GM12801 (cell line): ENCODE results near the gene OBSCN.

Source experiments
- CTCF ChIP-seq: IDR thresholded peaks from one replicate; pipeline ENCODE4 v1.5.1; 2011; ENCODE audit warnings: control low read depth; ENCODE audit not compliant: insufficient read length; ENCODE audit errors: extremely low read depth

The OBSCN gene

GRCh38 chr1:228332797-228333738, 125.2 kb downstream of the OBSCN start:
- no peak for TF ChIP-seq CTCF

DNA sequence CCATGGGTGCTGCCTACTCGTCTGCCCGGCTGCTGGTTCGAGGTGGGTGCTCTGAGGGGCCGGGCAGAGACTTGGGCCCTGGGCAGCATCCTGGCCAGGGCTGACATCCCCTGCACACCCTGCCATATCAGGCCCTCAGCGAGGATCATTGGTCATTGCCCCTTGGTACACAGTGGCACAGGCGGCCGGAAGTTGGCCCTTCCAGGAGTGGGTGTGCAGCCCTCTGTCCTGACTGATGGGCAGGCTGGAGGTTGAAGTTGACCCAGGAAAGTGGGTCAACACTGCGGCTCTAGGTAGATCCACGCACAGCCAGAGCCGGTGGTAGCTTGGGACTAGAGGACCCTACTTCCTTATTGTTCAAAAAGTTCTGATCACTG, 125.9 kb downstream of the OBSCN start:
- no peak for TF ChIP-seq CTCF

DNA sequence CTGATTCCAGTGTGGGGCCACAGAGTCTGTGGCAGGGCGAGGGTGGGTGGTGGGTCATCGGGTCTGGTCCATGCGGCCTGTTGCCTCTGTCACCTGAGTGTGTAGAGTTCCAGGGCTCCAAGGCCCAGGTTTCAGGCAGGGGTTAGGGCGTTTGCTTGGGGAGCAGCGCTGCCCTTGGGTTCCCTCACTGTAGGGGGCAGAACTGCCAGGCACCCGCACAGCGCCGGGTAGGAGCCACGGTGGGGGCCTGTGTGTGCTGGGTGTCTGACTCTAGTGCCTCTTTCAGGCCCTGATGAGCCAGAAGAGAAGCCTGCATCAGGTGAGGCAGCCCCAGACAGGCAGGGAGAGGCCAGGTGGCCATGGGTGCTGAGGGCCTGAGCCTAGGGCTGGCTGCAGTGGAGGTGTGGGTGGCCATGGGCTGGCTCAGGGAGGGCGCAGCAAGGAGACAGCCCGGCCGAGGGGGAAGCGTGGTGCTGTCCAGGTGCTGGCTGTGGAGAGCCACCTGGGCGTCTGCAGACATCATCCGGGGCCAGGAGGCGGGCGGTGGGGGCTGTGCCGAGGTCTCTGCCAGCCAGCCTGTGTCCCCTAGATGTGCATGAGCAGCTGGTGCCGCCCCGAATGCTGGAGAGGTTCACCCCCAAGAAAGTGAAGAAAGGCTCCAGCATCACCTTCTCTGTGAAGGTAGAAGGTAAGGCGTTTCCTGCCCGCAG, 126.5 kb downstream of the OBSCN start:
- no peak for TF ChIP-seq CTCF

DNA sequence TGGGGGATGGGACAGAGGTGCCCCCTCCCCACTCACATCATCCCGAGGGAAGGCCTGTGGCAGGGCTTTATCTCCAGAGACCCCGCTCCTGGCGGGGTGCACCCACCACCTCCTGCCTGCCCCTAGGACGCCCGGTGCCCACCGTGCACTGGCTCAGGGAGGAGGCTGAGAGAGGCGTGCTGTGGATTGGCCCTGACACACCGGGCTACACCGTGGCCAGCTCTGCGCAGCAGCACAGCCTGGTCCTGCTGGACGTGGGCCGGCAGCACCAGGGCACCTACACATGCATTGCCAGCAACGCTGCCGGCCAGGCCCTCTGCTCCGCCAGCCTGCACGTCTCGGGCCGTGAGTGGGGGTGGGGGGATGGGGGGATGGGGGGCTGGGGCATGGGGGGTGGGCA, 127.1 kb downstream of the OBSCN start:
- no peak for TF ChIP-seq CTCF

DNA sequence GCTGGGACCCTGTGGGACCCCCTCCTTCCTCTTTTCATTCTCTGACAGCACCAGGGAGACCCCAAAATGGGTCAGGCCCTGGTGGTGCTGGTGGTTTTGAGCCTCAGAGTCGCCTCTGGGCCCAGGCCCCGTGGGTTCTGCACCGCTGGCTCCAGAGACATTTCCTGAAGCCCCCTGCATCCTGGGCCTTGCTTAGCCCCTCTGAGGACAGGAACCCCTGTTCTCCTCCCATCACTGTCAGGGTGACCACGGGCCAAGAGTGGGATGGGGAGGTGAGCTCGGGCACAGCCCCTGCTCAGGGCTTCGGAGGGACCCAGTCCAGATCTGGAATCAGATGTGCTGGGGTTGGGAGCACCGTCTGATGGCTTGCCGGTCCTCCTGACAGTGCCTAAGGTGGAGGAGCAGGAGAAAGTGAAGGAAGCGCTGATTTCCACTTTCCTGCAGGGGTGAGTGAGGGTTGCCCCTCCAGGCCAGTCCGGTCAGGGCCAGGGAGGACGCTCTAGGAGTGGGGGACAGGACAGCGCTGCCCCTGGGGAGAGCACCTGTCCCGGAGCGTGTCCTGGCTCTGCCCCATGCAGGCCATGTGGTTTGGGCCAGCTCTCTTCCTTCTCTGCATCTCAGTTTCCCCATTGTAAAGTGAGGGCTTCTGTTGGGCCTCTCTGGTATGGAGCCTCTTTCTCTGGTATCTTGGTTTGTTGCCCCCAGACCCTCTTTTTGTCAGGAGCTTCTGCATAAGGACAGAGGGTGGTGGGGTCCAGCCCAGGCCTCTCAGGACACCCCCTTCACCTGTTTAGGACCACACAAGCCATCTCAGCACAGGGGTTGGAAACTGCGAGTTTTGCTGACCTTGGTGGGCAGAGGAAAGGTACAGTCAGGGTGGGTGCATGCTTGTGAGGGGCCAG, 127.8 kb downstream of the OBSCN start:
- no peak for TF ChIP-seq CTCF

DNA sequence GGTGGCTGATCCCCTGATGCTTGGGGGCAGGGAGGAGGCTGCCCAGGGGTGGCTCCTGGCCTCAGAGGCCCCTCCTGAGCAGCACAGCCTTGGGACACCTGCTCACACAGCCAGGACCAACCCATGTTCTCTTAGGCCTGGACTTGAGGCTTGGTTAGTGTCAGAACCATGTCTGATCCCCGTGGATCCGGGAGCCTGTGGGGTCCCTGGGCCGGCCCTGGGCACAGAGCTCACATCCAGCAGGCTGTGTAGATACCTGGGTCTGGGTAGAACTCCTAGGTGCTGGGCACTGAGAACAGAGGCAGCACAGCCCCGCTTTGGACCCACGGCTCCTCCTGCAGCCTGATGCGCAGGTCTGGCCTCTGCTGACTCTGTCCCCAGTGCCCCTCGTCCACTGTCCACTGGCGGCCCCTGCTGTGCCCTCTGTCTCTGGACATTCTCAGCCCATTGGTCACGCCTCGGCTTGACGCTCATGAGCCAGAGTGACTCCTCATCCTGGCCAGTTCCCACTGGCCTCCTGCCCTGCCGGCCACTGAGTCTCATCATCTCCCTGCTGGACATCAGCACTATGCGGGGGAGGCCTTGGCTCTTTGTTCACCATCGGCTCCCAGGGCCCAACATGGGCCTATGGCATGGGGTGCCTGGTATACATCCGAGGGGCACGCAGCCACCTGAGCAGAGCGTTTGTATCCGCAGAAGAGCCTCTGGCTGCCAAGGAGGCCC, 128.6 kb downstream of the OBSCN start:
- TF ChIP-seq CTCF = no peak
